ENCODE data around the gene COLQ.
"Not testable (repeated sequence)": the region's sequence is repeated elsewhere in the genome, so short reads cannot be mapped to it uniquely, and the experiment has no call there.

COLQ gene

GRCh38 chr3:15458212-15458780 lies 63.2 kb downstream of the COLQ start:
- in situ Hi-C loops (cut with HindIII; ENCODE audit: low sequenced_read_pairs) = no loop called here

- in situ Hi-C loops (cut with HindIII; ENCODE audit: low sequenced_read_pairs) = not testable (repeated sequence)
These were observed 64.6 kb downstream of the COLQ start for GRCh38 chr3:15456915-15457314.

GRCh38 chr3:15456321-15456720 lies 65.2 kb downstream of the COLQ start:
- in situ Hi-C loops (cut with HindIII; ENCODE audit: low sequenced_read_pairs) = no loop called here

- in situ Hi-C loops (cut with HindIII; ENCODE audit: low sequenced_read_pairs) = no loop called here
These were observed 65.8 kb downstream of the COLQ start for GRCh38 chr3:15455756-15456155.

GRCh38 chr3:15454965-15455364 lies 66.5 kb downstream of the COLQ start:
- in situ Hi-C loops (cut with HindIII; ENCODE audit: low sequenced_read_pairs) = no loop called here

- in situ Hi-C loops (cut with HindIII; ENCODE audit: low sequenced_read_pairs) = no loop called here
These were observed 67.4 kb downstream of the COLQ start for GRCh38 chr3:15453991-15454625.

- in situ Hi-C loops (cut with HindIII; ENCODE audit: low sequenced_read_pairs) = no loop called here
These were observed 68.0 kb downstream of the COLQ start for GRCh38 chr3:15453501-15453900.

GRCh38 chr3:15452961-15453360 lies 68.5 kb downstream of the COLQ start:
- in situ Hi-C loops (cut with HindIII; ENCODE audit: low sequenced_read_pairs) = no loop called here

GRCh38 chr3:15452156-15452555 lies 69.3 kb downstream of the COLQ start:
- in situ Hi-C loops (cut with HindIII; ENCODE audit: low sequenced_read_pairs) = no loop called here

GRCh38 chr3:15451216-15452113 lies 70.0 kb downstream of the COLQ start:
- in situ Hi-C loops (cut with HindIII; ENCODE audit: low sequenced_read_pairs) = no loop called here

- in situ Hi-C loops (cut with HindIII; ENCODE audit: low sequenced_read_pairs) = no loop called here
These were observed 70.9 kb downstream of the COLQ start for GRCh38 chr3:15450438-15451215.

GRCh38 chr3:15449489-15450224 lies 71.8 kb downstream of the COLQ start:
- in situ Hi-C loops (cut with HindIII; ENCODE audit: low sequenced_read_pairs) = no loop called here

GRCh38 chr3:15443826-15444524 lies 77.5 kb downstream of the COLQ start:
- in situ Hi-C loops (cut with HindIII; ENCODE audit: low sequenced_read_pairs) = no loop called here

GRCh38 chr3:15440891-15441290 lies 80.6 kb downstream of the COLQ start:
- in situ Hi-C loops (cut with HindIII; ENCODE audit: low sequenced_read_pairs) = no loop called here

- in situ Hi-C loops (cut with HindIII; ENCODE audit: low sequenced_read_pairs) = no loop called here
These were observed 82.0 kb downstream of the COLQ start for GRCh38 chr3:15439476-15439875.

GRCh38 chr3:15438983-15439382 lies 82.5 kb downstream of the COLQ start:
- in situ Hi-C loops (cut with HindIII; ENCODE audit: low sequenced_read_pairs) = no loop called here

GRCh38 chr3:15436246-15436645 lies 85.3 kb downstream of the COLQ start:
- in situ Hi-C loops (cut with HindIII; ENCODE audit: low sequenced_read_pairs) = no loop called here

- in situ Hi-C loops (cut with HindIII; ENCODE audit: low sequenced_read_pairs) = no loop called here
These were observed 86.8 kb downstream of the COLQ start for GRCh38 chr3:15434756-15435155.

GRCh38 chr3:15433531-15433930 lies 88.0 kb downstream of the COLQ start:
- in situ Hi-C loops (cut with HindIII; ENCODE audit: low sequenced_read_pairs) = no loop called here

- in situ Hi-C loops (cut with HindIII; ENCODE audit: low sequenced_read_pairs) = no loop called here
These were observed 90.2 kb downstream of the COLQ start for GRCh38 chr3:15431256-15431837.

All from DLD1 (cell line).